Colonic mucosa (tissue), 4 donors: Measurements from ENCODE around the gene SENP1. TPM values are rescaled to one million over a fixed set of nuclear protein-coding genes. Genes with fewer than 3 reads are reported as not detected.

Experiments
- DNase-seq: peaks from one replicate; pipeline ENCODE4 v3.0.0-alpha.2; 2020
- H3K27ac ChIP-seq: fragments of 200-600 bp; one replicate; pipeline ENCODE4 v1.8.0; 2021
- H3K27me3 ChIP-seq: fragments of 200-600 bp; one replicate; pipeline ENCODE4 v1.8.0; 2021
- H3K36me3 ChIP-seq: fragments of 200-600 bp; one replicate; pipeline ENCODE4 v1.8.0; 2021
- H3K4me1 ChIP-seq: fragments of 200-600 bp; one replicate; pipeline ENCODE4 v1.8.0; 2021; ENCODE audit warnings: mild to moderate bottlenecking
- H3K4me3 ChIP-seq: fragments of 200-600 bp; one replicate; pipeline ENCODE4 v1.8.0; 2021
- H3K9ac ChIP-seq, 2 donors: one replicate each; pipeline ENCODE4 v1.7.0; 2013; ENCODE audit warnings: control low read depth in 2 of 2, low read depth in 2 of 2, low read length in 2 of 2
- H3K9me3 ChIP-seq: fragments of 200-600 bp; one replicate; pipeline ENCODE4 v1.8.0; 2021
- intact Hi-C: fragments of 100-400 bp; cut with DNase I; formaldehyde crosslinking; loops from one replicate; pipeline ENCODE4 v1.14.1; 2022
- total RNA-seq, 2 donors: library from RNA; stranded (reverse); fragmentation: NEBNext Ultra II Directional in 1 of 2; extraction: Animal tissue kit (Norgen Biotek cat#: 25700) in 1 of 2; gene quantifications; one replicate each; pipeline ENCODE4 v1.2.1, GENCODE V29; 2021
- TF ChIP-seq, protein P1 (sequence below): fragments of 200-600 bp; IDR thresholded peaks from one replicate; pipeline ENCODE4 v1.8.0; 2022; ENCODE audit warnings: antibody characterized with exemption, mild to moderate bottlenecking
- donor health status: healthy.
- donor health status: DM: no; HTN: no; CAD: no.
- donor health status: DM: no; HTN: no; CAD: no.

The SENP1 gene
- total RNA-seq, 2 donors from 2014 or later: 14.9 to 16.8 TPM

DNA sequence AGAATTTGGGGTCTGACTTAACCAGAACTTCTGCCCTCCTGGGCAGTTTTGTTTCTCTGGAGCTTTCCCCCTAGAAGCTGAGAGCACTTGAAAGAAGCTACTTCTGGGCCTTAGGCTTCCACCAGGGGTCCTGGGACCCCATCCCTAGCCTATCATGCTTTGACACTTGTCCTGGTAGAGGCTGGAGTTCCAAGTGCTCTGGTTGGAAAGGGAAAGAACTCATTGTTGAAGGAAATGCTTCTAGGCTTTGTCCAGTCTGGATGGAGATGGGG lies 100.2 kb downstream of the SENP1 start:
- Histone ChIP-seq H3K9ac (no peak overlapping the region), H3K36me3 (no peaks in the 10 kb centered on the region), H3K4me1 (peaks cover 28% of the 10 kb centered on the region), H3K27ac (no peak overlapping the region), H3K9me3 (no peaks in the 10 kb centered on the region), H3K4me3 (no peak overlapping the region), H3K27me3 (peaks cover 54% of the 10 kb centered on the region)
- DNase-seq: no peak
- intact Hi-C loops: no loop called here
- TF ChIP-seq, protein P1, sequence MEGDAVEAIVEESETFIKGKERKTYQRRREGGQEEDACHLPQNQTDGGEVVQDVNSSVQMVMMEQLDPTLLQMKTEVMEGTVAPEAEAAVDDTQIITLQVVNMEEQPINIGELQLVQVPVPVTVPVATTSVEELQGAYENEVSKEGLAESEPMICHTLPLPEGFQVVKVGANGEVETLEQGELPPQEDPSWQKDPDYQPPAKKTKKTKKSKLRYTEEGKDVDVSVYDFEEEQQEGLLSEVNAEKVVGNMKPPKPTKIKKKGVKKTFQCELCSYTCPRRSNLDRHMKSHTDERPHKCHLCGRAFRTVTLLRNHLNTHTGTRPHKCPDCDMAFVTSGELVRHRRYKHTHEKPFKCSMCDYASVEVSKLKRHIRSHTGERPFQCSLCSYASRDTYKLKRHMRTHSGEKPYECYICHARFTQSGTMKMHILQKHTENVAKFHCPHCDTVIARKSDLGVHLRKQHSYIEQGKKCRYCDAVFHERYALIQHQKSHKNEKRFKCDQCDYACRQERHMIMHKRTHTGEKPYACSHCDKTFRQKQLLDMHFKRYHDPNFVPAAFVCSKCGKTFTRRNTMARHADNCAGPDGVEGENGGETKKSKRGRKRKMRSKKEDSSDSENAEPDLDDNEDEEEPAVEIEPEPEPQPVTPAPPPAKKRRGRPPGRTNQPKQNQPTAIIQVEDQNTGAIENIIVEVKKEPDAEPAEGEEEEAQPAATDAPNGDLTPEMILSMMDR: no peak

DNA sequence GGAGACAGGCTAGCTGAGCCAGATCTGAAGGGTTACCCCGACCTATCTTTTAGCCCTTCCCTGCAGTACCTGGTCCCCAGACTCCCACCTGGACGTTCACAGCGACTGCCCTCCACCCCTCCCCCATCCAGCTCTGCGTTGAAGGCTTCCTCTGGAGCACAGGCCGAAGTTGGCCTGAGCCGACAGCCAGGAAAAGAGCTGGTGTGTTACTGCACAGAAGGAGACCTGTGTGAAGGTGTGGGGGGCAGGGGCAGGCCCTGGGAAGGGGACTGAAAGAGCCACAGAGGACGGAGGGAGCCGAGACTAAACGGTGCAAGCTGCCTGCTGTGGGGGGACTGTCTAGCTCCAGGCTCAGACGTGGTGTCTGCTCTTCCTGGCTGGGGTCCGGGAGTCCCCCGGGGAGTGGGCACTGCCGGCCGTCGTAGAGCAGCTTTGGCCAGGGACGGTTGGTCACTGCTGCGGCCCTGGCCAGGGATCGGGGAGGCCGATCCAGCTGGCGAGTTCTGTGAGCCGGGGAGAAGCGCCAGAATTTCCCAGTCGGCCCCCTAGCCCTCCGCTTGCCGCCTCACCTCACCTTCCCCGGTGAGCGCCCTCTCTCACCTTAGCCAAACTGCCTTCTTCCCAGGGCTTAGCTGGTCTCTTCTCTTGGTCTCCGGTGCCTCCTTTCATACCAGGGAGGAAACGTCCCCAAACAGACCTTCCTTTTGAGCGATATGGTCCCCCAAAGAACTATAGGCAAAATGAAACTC lies 100.7 kb downstream of the SENP1 start:
- TF ChIP-seq, protein P1: no peak
- peaks cover 59% of the 10 kb centered on the region for H3K27me3 ChIP-seq
- no peaks in the 10 kb centered on the region for H3K9me3 ChIP-seq
- peaks cover 28% of the 10 kb centered on the region for H3K4me1 ChIP-seq
- H3K4me3 ChIP-seq: no peak overlapping the region
- intact Hi-C loops: no loop called here
- no peak for DNase-seq
- no peak overlapping the region for H3K27ac ChIP-seq
- no peaks in the 10 kb centered on the region for H3K36me3 ChIP-seq
- H3K9ac ChIP-seq: no peak overlapping the region

DNA sequence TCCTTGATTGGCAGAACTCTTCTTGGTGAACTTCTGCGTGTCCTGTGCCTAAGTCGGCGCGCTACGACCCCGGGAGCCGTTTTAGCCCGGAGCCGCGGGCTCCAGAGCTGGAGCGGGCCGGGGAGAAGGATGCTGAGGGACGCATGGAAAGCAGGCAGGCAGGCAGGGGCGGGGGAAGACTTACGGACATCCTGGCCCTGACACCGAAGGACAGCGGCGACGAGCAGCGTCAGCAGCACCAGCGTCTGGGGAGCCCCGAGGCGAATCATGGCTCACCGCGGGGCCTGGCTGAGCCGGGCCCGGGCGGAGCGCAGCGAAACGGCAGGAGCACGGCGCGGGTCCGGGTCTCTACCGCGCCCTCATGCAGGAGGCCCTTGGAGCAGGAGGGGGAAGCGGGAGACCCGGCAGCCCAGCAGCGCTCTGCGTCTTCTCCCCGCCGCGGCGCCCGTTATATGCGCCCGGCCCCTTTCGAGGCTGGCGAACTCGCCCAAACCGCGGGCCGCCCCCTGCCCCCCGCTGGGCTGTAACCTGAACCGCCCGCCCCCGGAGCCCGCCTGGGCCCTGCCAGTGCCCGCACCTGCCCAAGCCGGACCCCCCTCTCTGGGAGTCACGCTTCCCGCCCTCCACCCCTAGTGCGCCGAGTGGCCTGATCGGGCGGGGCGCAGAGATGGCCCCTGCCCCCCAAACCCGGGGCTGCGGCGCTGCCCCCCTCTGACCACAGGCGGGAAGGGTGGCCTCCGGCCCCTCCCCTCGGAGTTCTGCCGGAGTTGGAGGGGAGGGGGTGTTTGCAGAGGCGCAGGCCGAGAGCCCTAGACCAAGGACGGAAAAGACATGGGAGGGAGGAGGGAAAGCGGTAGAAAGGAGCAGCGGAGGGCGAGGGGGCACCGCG lies 101.6 kb downstream of the SENP1 start, which contains the start of gene COL2A1:
TSS of gene COL2A1 (minus strand) at position 424 of the 889 bp plus-strand sequence. CDS start at position 269, 155 bp downstream.
- intact Hi-C loops: no loop called here
- Histone ChIP-seq H3K36me3 (no peaks in the 10 kb centered on the region), H3K9ac (no peak within 1 kb of the TSS), H3K4me3 (peak within 1 kb of the TSS; percentile 26), H3K27me3 (peaks cover 60% of the 10 kb centered on the region), H3K9me3 (no peaks in the 10 kb centered on the region), H3K27ac (no peak within 1 kb of the TSS), H3K4me1 (peaks cover 28% of the 10 kb centered on the region)
- TF ChIP-seq, protein P1: no peak
- DNase-seq: no peak

DNA sequence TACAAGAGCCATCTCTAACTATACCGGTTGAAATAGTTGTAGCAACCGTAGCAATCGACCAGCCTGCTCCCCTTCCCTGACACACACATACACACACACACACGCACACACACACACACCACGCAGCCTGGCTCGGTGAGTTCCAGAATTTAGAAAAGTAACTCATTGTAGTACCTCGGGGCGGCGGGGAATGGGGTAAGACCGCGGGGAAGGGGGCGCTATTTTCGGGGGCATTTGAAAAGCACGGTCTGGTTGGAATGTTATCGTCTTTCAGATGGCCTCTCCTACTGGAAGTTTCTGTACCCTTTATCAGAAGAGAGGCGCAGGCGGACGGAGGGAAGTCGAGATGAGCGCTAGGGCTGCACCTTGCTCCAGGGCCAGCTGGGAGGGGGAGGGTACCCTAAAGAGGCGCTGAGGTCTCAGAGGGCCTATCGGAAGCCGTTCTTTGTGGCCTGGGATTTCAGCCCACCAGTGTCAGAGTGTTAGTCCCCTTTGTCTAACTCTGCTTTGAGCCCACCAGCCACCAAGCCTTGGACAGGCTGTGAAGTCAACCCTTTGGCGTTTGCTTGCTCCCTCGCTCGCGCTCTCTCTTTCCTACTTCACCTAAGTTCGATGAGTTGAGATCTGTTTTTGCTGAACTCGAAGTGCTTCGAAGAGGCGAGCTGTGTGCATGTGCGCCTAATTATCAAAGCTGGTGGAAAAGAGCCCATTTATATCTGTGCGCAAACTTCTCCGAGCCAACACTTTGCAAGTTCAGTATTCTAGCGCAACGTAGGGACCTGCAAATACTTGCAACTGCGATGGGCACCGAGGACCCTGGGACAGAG lies 102.4 kb downstream of the SENP1 start:
- Histone ChIP-seq H3K9me3 (no peaks in the 10 kb centered on the region), H3K27me3 (peaks cover 60% of the 10 kb centered on the region), H3K36me3 (no peaks in the 10 kb centered on the region), H3K4me3 (peak overlapping the region; percentile 26), H3K27ac (no peak overlapping the region), H3K4me1 (peaks cover 28% of the 10 kb centered on the region), H3K9ac (no peak overlapping the region)
- TF ChIP-seq, protein P1: no peak
- intact Hi-C loops: no loop called here
- no peak for DNase-seq

DNA sequence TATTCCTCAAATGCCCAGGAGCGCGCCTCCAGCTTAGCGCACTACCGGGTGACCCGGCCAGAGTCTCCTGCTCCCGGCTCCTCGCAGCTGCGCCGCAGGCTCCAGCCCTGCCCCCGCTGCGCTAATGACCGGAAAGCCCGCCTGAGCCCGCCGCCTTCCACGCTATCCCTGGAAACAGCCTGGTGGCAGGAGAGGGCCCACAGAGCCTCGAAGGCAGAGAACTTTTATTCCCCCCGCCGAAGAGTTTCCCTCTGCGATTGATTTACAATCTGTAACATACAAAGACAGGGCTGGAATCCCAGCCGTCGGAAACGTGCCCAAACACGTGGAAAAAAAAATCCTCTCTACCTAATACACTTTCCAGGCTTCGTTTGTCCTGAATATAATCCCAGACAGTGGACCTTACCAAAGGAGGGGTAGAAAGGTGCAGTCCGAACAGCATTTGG lies 103.1 kb downstream of the SENP1 start:
- no peak overlapping the region for H3K27ac ChIP-seq
- H3K27me3 ChIP-seq: peaks cover 60% of the 10 kb centered on the region
- H3K4me3 ChIP-seq: no peak overlapping the region
- no peaks in the 10 kb centered on the region for H3K36me3 ChIP-seq
- H3K9ac ChIP-seq: no peak overlapping the region
- peaks cover 28% of the 10 kb centered on the region for H3K4me1 ChIP-seq
- H3K9me3 ChIP-seq: no peaks in the 10 kb centered on the region
- intact Hi-C loops: no loop called here
- no peak for DNase-seq
- TF ChIP-seq, protein P1: no peak
